ENCODE measurements around the gene FAM136A. TPM values are rescaled to one million over a fixed set of nuclear protein-coding genes. Genes with fewer than 3 reads are reported as not detected.

Gene FAM136A
- total RNA-seq, 2 experiments from 2014 or later = 30.6 to 31.4 TPM

DNA sequence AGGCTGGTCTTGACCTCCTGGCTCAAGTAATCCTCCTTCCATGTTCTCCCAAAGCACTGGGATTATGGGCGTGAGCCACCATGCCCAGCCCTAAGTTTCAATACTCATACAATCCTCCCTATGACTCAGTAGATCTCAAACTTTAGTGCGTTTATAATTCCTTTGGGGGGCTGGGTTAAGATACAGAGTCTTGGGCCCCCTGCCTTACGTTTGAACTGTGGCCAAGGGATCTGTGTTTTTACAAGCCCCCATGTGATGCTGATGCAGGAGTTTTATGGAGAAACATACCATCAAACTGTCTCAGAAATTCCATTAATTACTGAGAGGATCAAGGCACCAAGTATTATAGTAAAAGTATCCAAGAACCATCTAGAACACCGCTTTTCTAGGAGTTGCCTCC, 38.2 kb upstream of the FAM136A start:
- CTCF ChIA-PET = interaction anchor here (1.4 to 4.1 kb wide), 2 partner anchors 36 to 277 kb away, joined by 5 to 18 read pairs; no protein-coding TSS in a partner anchor

DNA sequence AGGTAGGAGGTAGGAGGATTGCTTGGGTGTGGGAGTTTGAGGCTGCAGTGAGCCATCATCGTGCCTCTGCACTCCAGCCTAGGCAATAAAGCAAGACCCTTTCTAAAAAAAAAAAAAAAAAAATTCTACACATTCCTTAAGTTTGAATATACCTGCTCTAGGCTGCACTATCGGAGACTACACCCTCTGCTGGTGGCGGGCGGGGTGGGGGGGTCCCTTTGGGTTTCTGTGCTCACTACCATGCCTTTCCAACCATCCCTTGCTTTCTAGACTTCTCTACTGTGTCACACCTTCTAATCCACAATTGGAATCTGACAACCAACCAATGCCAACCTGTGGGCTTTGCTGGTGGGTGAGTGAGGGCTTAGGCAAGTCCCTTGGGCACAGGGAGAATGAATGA, 34.7 kb upstream of the FAM136A start:
- Mint-ChIP-seq H3K4me3 (no peak overlapping the region), H3K27me3 (no peaks in the 10 kb centered on the region), H3K4me1 (ENCODE audit: low read depth) (peaks cover 5% of the 10 kb centered on the region), H3K27ac (no peak overlapping the region), H3K9me3 (no peaks in the 10 kb centered on the region), H3K36me3 (ENCODE audit: low read depth) (no peaks in the 10 kb centered on the region)
- intact Hi-C loops (cut with DNase I, micrococcal nuclease) = no loop called here
- Histone ChIP-seq H3K4me1 (ENCODE audit: insufficient read depth, low read length) (peaks cover 7% of the 10 kb centered on the region), H3K27me3 (ENCODE audit: control insufficient read depth in 1 of 2, insufficient read depth in 2 of 2, low read length in 2 of 2) (no peaks in the 10 kb centered on the region), H3K27ac (ENCODE audit: low read depth in 1 of 2, low read length in 2 of 2) (no peak overlapping the region), H3K36me3 (ENCODE audit: insufficient read depth, low read length) (no peaks in the 10 kb centered on the region), H3K9me3 (ENCODE audit: control insufficient read depth in 1 of 2, insufficient read depth in 1 of 2, low read length in 2 of 2) (no peaks in the 10 kb centered on the region), H3K4me3 (ENCODE audit: low read length) (no peak overlapping the region)
- TF ChIP-seq, protein P1, sequence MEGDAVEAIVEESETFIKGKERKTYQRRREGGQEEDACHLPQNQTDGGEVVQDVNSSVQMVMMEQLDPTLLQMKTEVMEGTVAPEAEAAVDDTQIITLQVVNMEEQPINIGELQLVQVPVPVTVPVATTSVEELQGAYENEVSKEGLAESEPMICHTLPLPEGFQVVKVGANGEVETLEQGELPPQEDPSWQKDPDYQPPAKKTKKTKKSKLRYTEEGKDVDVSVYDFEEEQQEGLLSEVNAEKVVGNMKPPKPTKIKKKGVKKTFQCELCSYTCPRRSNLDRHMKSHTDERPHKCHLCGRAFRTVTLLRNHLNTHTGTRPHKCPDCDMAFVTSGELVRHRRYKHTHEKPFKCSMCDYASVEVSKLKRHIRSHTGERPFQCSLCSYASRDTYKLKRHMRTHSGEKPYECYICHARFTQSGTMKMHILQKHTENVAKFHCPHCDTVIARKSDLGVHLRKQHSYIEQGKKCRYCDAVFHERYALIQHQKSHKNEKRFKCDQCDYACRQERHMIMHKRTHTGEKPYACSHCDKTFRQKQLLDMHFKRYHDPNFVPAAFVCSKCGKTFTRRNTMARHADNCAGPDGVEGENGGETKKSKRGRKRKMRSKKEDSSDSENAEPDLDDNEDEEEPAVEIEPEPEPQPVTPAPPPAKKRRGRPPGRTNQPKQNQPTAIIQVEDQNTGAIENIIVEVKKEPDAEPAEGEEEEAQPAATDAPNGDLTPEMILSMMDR (IDR thresholded peaks at IDR 0.05) = no peak
- no peak for DNase-seq
- ATAC-seq (ENCODE audit: poor library complexity) = no peak
- POLR2A ChIA-PET = no interaction called here
- CTCF ChIA-PET = interaction anchor here (0.7 kb wide), 2 partner anchors 281 to 427 kb away, joined by 3 to 4 read pairs; no protein-coding TSS in a partner anchor

More for the DNA sequence above, 38.2 kb upstream of the FAM136A start:
- POLR2A ChIA-PET = no interaction called here
- DNase-seq (no peak), ATAC-seq (ENCODE audit: poor library complexity) (no peak)
- Histone ChIP-seq H3K36me3 (ENCODE audit: insufficient read depth, low read length) (no peaks in the 10 kb centered on the region), H3K27me3 (ENCODE audit: control insufficient read depth in 1 of 2, insufficient read depth in 2 of 2, low read length in 2 of 2) (no peaks in the 10 kb centered on the region), H3K9me3 (ENCODE audit: control insufficient read depth in 1 of 2, insufficient read depth in 1 of 2, low read length in 2 of 2) (no peaks in the 10 kb centered on the region), H3K4me3 (ENCODE audit: low read length) (no peak overlapping the region), H3K27ac (ENCODE audit: low read depth in 1 of 2, low read length in 2 of 2) (no peak overlapping the region), H3K4me1 (ENCODE audit: insufficient read depth, low read length) (peaks cover 7% of the 10 kb centered on the region)
- TF ChIP-seq, protein P1 (IDR thresholded peaks at IDR 0.05) = no peak
- Mint-ChIP-seq H3K4me3 (no peak overlapping the region), H3K27me3 (no peaks in the 10 kb centered on the region), H3K27ac (no peak overlapping the region), H3K36me3 (ENCODE audit: low read depth) (no peaks in the 10 kb centered on the region), H3K9me3 (no peaks in the 10 kb centered on the region), H3K4me1 (ENCODE audit: low read depth) (peaks cover 9% of the 10 kb centered on the region)
- intact Hi-C loops (cut with DNase I, micrococcal nuclease) = loop anchor here in 1 of 2 experiments (5.0 kb wide), 1 partner anchor 212 kb away; the partner anchor contains the start of gene TGFA

DNA sequence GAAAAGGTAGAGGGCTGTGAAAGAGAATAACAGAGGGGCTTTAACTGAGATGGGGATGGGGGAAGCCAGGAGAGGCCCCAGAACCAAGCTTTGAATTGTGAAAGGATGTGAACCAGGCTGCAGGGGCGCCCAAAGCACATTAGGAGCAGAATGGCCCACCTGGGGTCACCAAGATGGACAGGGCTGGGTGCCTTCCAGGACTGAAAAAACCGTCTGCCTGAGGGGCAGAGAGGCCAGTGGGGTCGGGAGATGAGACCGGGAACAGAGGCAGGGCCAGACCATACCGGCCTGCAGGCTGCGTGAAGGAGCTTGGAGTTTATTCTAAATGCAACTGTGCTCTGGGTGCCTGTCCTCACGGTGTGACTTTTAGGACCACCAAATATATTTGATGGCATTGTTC, 29.1 kb upstream of the FAM136A start:
- Mint-ChIP-seq H3K36me3 (ENCODE audit: low read depth) (no peaks in the 10 kb centered on the region), H3K4me3 (no peak overlapping the region), H3K4me1 (ENCODE audit: low read depth) (no peaks in the 10 kb centered on the region), H3K27me3 (no peaks in the 10 kb centered on the region), H3K27ac (no peak overlapping the region), H3K9me3 (no peaks in the 10 kb centered on the region)
- Histone ChIP-seq H3K9me3 (ENCODE audit: control insufficient read depth in 1 of 2, insufficient read depth in 1 of 2, low read length in 2 of 2) (no peaks in the 10 kb centered on the region), H3K27me3 (ENCODE audit: control insufficient read depth in 1 of 2, insufficient read depth in 2 of 2, low read length in 2 of 2) (no peaks in the 10 kb centered on the region), H3K36me3 (ENCODE audit: insufficient read depth, low read length) (no peaks in the 10 kb centered on the region), H3K4me3 (ENCODE audit: low read length) (no peak overlapping the region), H3K27ac (ENCODE audit: low read depth in 1 of 2, low read length in 2 of 2) (no peak overlapping the region), H3K4me1 (ENCODE audit: insufficient read depth, low read length) (no peaks in the 10 kb centered on the region)
- ChIA-PET CTCF (no interaction called here), POLR2A (no interaction called here)
- TF ChIP-seq, protein P1 (IDR thresholded peaks at IDR 0.05) = no peak
- no peak for ATAC-seq (ENCODE audit: poor library complexity)
- no peak for DNase-seq
- intact Hi-C loops (cut with DNase I, micrococcal nuclease) = no loop called here

Data from CD4-positive, alpha-beta T cell (primary cell).